HCT116 (cell line): Measurements from ENCODE around the gene GMDS. TPM values are rescaled to one million over a fixed set of nuclear protein-coding genes. Genes with fewer than 3 reads are reported as not detected.

Experiments
- ATAC-seq: fragments of 200-7000 bp; cut with Tn5 transposase; 2 replicates; pipeline ENCODE4 v1.9.1; 2020; ENCODE audit warnings: mild to moderate bottlenecking, moderate library complexity
- BruUV-seq: library from RNA; stranded (reverse); fragments of 400-500 nt; replicated peaks from 2 replicates; lab custom pipeline; 2021; lab: Mats Ljungman, UMichigan
- CTCF ChIA-PET: fragments of 300-600 bp; sonication (Branson Sonifier 250); formaldehyde crosslinking; loops from one replicate; lab custom pipeline; 2021; ENCODE audit warnings: antibody characterized with exemption; lab: Charles Lee
- POLR2A ChIA-PET: fragments of 300-600, 350-600 bp; sonication (Branson Sonifier 250); formaldehyde crosslinking; loops from one replicate; lab custom pipeline; 2021; ENCODE audit warnings: antibody characterized with exemption; lab: Charles Lee
- RAD21 ChIA-PET, 2 experiments: fragments of 300-600 bp; sonication (Branson Sonifier 250); formaldehyde crosslinking; loops; one replicate each; lab custom pipeline; 2023; ENCODE audit warnings: low total read pairs in 2 of 2; ENCODE audit not compliant: uncharacterized antibody in 2 of 2, unreplicated experiment in 2 of 2, low non-redundant PET in 1 of 2; lab: Charles Lee
- DNase-seq: peaks from one replicate; pipeline ENCODE4 v3.0.0-alpha.2; 2010; ENCODE audit warnings: low read depth, low spot score
- H2AFZ ChIP-seq: fragments of 200-600 bp; shearing (Covaris generic), sonication (generic); 2 replicates; pipeline ENCODE4 v1.6.1; 2017; ENCODE audit warnings: low read depth, mixed run types, mixed read lengths, antibody characterized with exemption, low read length; ENCODE audit not compliant: poor library complexity, severe bottlenecking
- H3K27ac ChIP-seq: 2 replicates; pipeline ENCODE4 v1.5.1; 2012; ENCODE audit warnings: low read depth, low read length
- H3K27me3 ChIP-seq: fragments of 200-600 bp; sonication (generic); 2 replicates; pipeline ENCODE4 v1.6.1; 2016; ENCODE audit warnings: mixed run types, low read length, mixed read lengths; ENCODE audit not compliant: insufficient read depth
- H3K36me3 ChIP-seq, 2 experiments: fragments of 200-500 bp in 1 of 2; fragments of 200-600 bp in 1 of 2; sonication (Bioruptor generic) in 1 of 2; sonication (generic) in 1 of 2; 2 replicates each; pipeline versions ENCODE4 v1.5.1 to v1.6.1; 2014 to 2016; ENCODE audit warnings: low read length in 2 of 2, inconsistent platforms in 1 of 2, mixed read lengths in 1 of 2, mixed run types in 1 of 2; ENCODE audit not compliant: insufficient read depth in 2 of 2, control insufficient read depth in 1 of 2
- H3K4me1 ChIP-seq, 2 experiments: fragments of 200-600 bp in 1 of 2; sonication (generic) in 1 of 2; 2 replicates each; pipeline versions ENCODE4 v1.5.1 to v1.6.1; 2012 to 2017; ENCODE audit warnings: low read length in 2 of 2, inconsistent platforms in 1 of 2, mild to moderate bottlenecking in 1 of 2, mixed read lengths in 1 of 2, mixed run types in 1 of 2, moderate library complexity in 1 of 2; ENCODE audit not compliant: insufficient read depth in 2 of 2, control insufficient read depth in 1 of 2
- H3K4me2 ChIP-seq: fragments of 200-600 bp; sonication (generic); 2 replicates; pipeline ENCODE4 v1.6.1; 2017; ENCODE audit warnings: mixed run types, low read length, mixed read lengths
- H3K4me3 ChIP-seq, 2 experiments: fragments of 200-600 bp in 1 of 2; sonication (generic) in 1 of 2; replicated peaks in 1 of 2; 2 replicates each; pipeline ENCODE4 v1.5.1; 2011 to 2016; ENCODE audit warnings: low read length in 2 of 2, control low read depth in 1 of 2, low read depth in 1 of 2, mild to moderate bottlenecking in 1 of 2, mixed read lengths in 1 of 2, mixed run types in 1 of 2
- H3K79me2 ChIP-seq: fragments of 200-600 bp; sonication (generic); 2 replicates; pipeline ENCODE4 v1.6.1; 2017; ENCODE audit warnings: mild to moderate bottlenecking, mixed run types, low read length, moderate library complexity, mixed read lengths; ENCODE audit not compliant: insufficient read depth
- H3K9ac ChIP-seq: fragments of 200-600 bp; sonication (generic); 2 replicates; pipeline ENCODE4 v1.6.1; 2016; ENCODE audit warnings: low read length, mixed read lengths
- H3K9me2 ChIP-seq: fragments of 200-600 bp; sonication (generic), shearing (Covaris generic); 2 replicates; pipeline ENCODE4 v1.6.1; 2017; ENCODE audit warnings: mixed run types, mild to moderate bottlenecking, moderate library complexity; ENCODE audit not compliant: insufficient read depth
- H3K9me3 ChIP-seq, 2 experiments: fragments of 200-500 bp in 1 of 2; fragments of 200-600 bp in 1 of 2; sonication (Bioruptor generic) in 1 of 2; sonication (generic) in 1 of 2; 2 replicates each; pipeline ENCODE4 v1.6.1; 2014 to 2017; ENCODE audit warnings: low read length in 2 of 2, mixed read lengths in 2 of 2, inconsistent platforms in 1 of 2, low read depth in 1 of 2, mild to moderate bottlenecking in 1 of 2, mixed run types in 1 of 2, moderate library complexity in 1 of 2; ENCODE audit not compliant: control insufficient read depth in 1 of 2, insufficient read depth in 1 of 2
- H4K20me1 ChIP-seq: fragments of 200-600 bp; sonication (generic), shearing (Covaris generic); 2 replicates; pipeline ENCODE4 v1.6.1; 2017; ENCODE audit warnings: mixed run types, mild to moderate bottlenecking, moderate library complexity; ENCODE audit not compliant: insufficient read depth
- CEBPB ChIP-seq: IDR thresholded peaks from 2 replicates; pipeline ENCODE4 v1.6.1; 2012; ENCODE audit warnings: low read depth
- EGR1 ChIP-seq: IDR thresholded peaks from 2 replicates; pipeline ENCODE4 v1.6.1; 2012; ENCODE audit warnings: low read depth
- EZH2 ChIP-seq: fragments of 200-600 bp; sonication (generic); IDR thresholded peaks from 2 replicates; pipeline ENCODE4 v1.6.1; 2017; ENCODE audit warnings: antibody characterized with exemption, mixed run types
- EZH2phosphoT487 ChIP-seq: fragments of 200-600 bp; IDR thresholded peaks from 2 replicates; pipeline ENCODE4 v1.6.1; 2018; ENCODE audit warnings: antibody characterized with exemption, borderline replicate concordance
- FOSL1 ChIP-seq: IDR thresholded peaks from 2 replicates; pipeline ENCODE4 v1.6.1; 2012; ENCODE audit warnings: low read depth
- RAD21 ChIP-seq: IDR thresholded peaks from 2 replicates; pipeline ENCODE4 v1.6.1; 2012; ENCODE audit warnings: low read depth, mild to moderate bottlenecking
- SIN3A ChIP-seq: IDR thresholded peaks from 2 replicates; pipeline ENCODE4 v1.6.1; 2012; ENCODE audit warnings: low read depth
- TCF7L2 ChIP-seq: IDR thresholded peaks from 2 replicates; pipeline ENCODE4 v1.7.0; 2011; ENCODE audit warnings: borderline replicate concordance, inconsistent platforms; ENCODE audit not compliant: insufficient read depth, insufficient read length; ENCODE audit errors: extremely low read depth
- ZBTB33 ChIP-seq: IDR thresholded peaks from 2 replicates; pipeline ENCODE4 v1.6.1; 2011; ENCODE audit warnings: mild to moderate bottlenecking, low read length, moderate library complexity; ENCODE audit not compliant: insufficient replicate concordance; ENCODE audit errors: extremely low read depth
- ZNF274 ChIP-seq: fragments of 200-500 bp; sonication (Bioruptor generic); IDR thresholded peaks from 2 replicates; pipeline ENCODE4 v1.6.1; 2014; ENCODE audit warnings: mild to moderate bottlenecking, low read depth, low read length, inconsistent platforms
- intact Hi-C: fragments of 100-400 bp; cut with micrococcal nuclease; formaldehyde crosslinking; loops from 2 replicates; pipeline ENCODE4 v1.10.0; 2022
- total RNA-seq: library from RNA; stranded (reverse); gene quantifications from one replicate; pipeline ENCODE4 v1.2.1, GENCODE V29; 2021; ENCODE audit not compliant: unreplicated experiment
- TF ChIP-seq, protein P1 (sequence below): IDR thresholded peaks from 2 replicates; pipeline ENCODE4 v1.6.1; 2012
- TF ChIP-seq, protein P2 (sequence below): IDR thresholded peaks from 2 replicates; pipeline ENCODE4 v1.6.1; 2012

The GMDS gene
- total RNA-seq, 1 experiment from 2014 or later: 34.4 TPM

- H3K4me3 ChIP-seq: no peak overlapping the region
- ATAC-seq (no peak), DNase-seq (no peak)
- no peak for TF ChIP-seq FOSL1
- TF ChIP-seq, protein P1, sequence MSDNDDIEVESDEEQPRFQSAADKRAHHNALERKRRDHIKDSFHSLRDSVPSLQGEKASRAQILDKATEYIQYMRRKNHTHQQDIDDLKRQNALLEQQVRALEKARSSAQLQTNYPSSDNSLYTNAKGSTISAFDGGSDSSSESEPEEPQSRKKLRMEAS: no peak
- no peak for TF ChIP-seq ZBTB33
- TF ChIP-seq TCF7L2: no peak
- TF ChIP-seq EZH2: no peak
- TF ChIP-seq, protein P2, sequence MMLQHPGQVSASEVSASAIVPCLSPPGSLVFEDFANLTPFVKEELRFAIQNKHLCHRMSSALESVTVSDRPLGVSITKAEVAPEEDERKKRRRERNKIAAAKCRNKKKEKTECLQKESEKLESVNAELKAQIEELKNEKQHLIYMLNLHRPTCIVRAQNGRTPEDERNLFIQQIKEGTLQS: no peak
- TF ChIP-seq ZNF274: no peak
- no peak for TF ChIP-seq EGR1
- no peak for TF ChIP-seq CEBPB
- no peak for TF ChIP-seq SIN3A
- TF ChIP-seq RAD21: no peak
- no peak for TF ChIP-seq EZH2phosphoT487
- H2AFZ ChIP-seq: no peak overlapping the region
- H3K9me3 ChIP-seq: no peaks in the 10 kb centered on the region
- H3K79me2 ChIP-seq: no peaks in the 10 kb centered on the region
- no TSS peak for BruUV-seq
- no peak overlapping the region for H3K27ac ChIP-seq
- no peaks in the 10 kb centered on the region for H4K20me1 ChIP-seq
- CTCF ChIA-PET: no interaction called here
- no peaks in the 10 kb centered on the region for H3K36me3 ChIP-seq
- H3K4me1 ChIP-seq: no peaks in the 10 kb centered on the region
- no peak overlapping the region for H3K4me2 ChIP-seq
- RAD21 ChIA-PET: no interaction called here
- intact Hi-C loops: no loop called here
- H3K9ac ChIP-seq: no peak overlapping the region
- no peaks in the 10 kb centered on the region for H3K27me3 ChIP-seq
- POLR2A ChIA-PET: no interaction called here
- no peaks in the 10 kb centered on the region for H3K9me2 ChIP-seq
Observed at GRCh38 chr6:1867197-1867596, 378.2 kb downstream of the GMDS start.
